ENCODE measurements around the gene PTCH1.

DNA sequence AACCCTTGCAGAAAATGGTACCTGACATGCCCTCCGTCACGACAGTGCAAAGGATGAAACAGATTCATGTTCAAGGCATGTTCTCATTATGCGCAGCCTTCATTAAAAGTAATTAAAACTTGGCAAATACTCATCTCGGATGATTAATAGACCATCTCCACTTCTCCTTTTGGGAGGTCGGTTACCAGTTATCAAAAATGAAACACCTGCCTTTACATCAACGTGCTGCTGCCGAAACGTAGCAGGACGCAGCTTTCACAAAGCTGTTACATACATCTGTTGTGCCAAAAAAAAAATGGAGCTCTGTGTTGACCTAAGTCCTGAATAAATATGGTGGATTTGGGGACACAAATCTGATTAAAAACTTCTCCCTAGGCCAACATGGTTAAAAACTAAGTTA lies 75.7 kb downstream of the PTCH1 start:
- no peak for TF ChIP-seq POLR2AphosphoS5 (IDR thresholded peaks at IDR 0.05; ENCODE audit: low read depth, low read length)
- TF ChIP-seq POLR2A (IDR thresholded peaks at IDR 0.05; ENCODE audit: low read depth, low read length), result no peak
